OCI-LY1 (cell line): ENCODE data around the gene PKNOX2.

Experiments
- H2AFZ ChIP-seq: fragments of 200-600 bp; sonication (generic), shearing (Covaris generic); 2 replicates; pipeline ENCODE4 v1.6.0; 2014; ENCODE audit warnings: antibody characterized with exemption, mild to moderate bottlenecking, low read length
- H3F3A ChIP-seq: fragments of 200-600 bp; sonication (generic), shearing (Covaris generic); 2 replicates; pipeline ENCODE4 v1.6.0; 2014; ENCODE audit warnings: mild to moderate bottlenecking, antibody characterized with exemption, low read length, moderate library complexity; ENCODE audit not compliant: insufficient read depth
- H3K27ac ChIP-seq: fragments of 200-600 bp; sonication (generic); 2 replicates; pipeline ENCODE4 v1.5.1; 2014; ENCODE audit warnings: low read length, mixed run types, mild to moderate bottlenecking, low read depth; ENCODE audit not compliant: poor library complexity, severe bottlenecking
- H3K27me3 ChIP-seq: fragments of 200-600 bp; sonication (generic); 2 replicates; pipeline ENCODE4 v1.6.0; 2014; ENCODE audit warnings: antibody characterized with exemption, mild to moderate bottlenecking, low read length, moderate library complexity; ENCODE audit not compliant: insufficient read depth
- H3K36me3 ChIP-seq: fragments of 200-600 bp; sonication (generic); 2 replicates; pipeline ENCODE4 v1.6.1; 2014; ENCODE audit warnings: mild to moderate bottlenecking, antibody characterized with exemption, low read length, moderate library complexity, mixed read lengths; ENCODE audit not compliant: insufficient read depth
- H3K4me1 ChIP-seq: fragments of 200-600 bp; sonication (generic); 2 replicates; pipeline ENCODE4 v1.5.1; 2014; ENCODE audit warnings: mild to moderate bottlenecking, low read length, moderate library complexity; ENCODE audit not compliant: insufficient read depth, severe bottlenecking
- H3K4me2 ChIP-seq: fragments of 200-600 bp; sonication (generic), shearing (Covaris generic); 2 replicates; pipeline ENCODE4 v1.6.1; 2014; ENCODE audit warnings: low read length
- H3K4me3 ChIP-seq: fragments of 200-600 bp; sonication (generic); 2 replicates; pipeline ENCODE4 v1.5.1; 2014; ENCODE audit warnings: low read length, low read depth, mild to moderate bottlenecking, mixed read lengths; ENCODE audit not compliant: poor library complexity, severe bottlenecking
- H3K79me2 ChIP-seq: fragments of 200-600 bp; shearing (Covaris generic); 2 replicates; pipeline ENCODE4 v1.6.1; 2016; ENCODE audit warnings: mixed run types, low read length, mixed read lengths; ENCODE audit not compliant: insufficient read depth
- H3K9ac ChIP-seq: fragments of 200-600 bp; sonication (generic), shearing (Covaris generic); 2 replicates; pipeline ENCODE4 v1.6.1; 2014; ENCODE audit warnings: mild to moderate bottlenecking, low read length, mixed read lengths
- H3K9me2 ChIP-seq: fragments of 200-600 bp; sonication (generic), shearing (Covaris generic); 2 replicates; pipeline ENCODE4 v1.6.1; 2014; ENCODE audit warnings: low read depth, mild to moderate bottlenecking, low read length, mixed read lengths
- H3K9me3 ChIP-seq: fragments of 200-600 bp; shearing (Covaris generic); 2 replicates; pipeline ENCODE4 v1.6.1; 2014; ENCODE audit warnings: low read length, mixed read lengths
- H4K20me1 ChIP-seq: fragments of 200-600 bp; sonication (generic), shearing (Covaris generic); 2 replicates; pipeline ENCODE4 v1.6.0; 2016; ENCODE audit warnings: mild to moderate bottlenecking, low read length; ENCODE audit not compliant: insufficient read depth
- CTCF ChIP-seq: fragments of 200-600 bp; sonication (generic), shearing (Covaris generic); IDR thresholded peaks from 2 replicates; pipeline ENCODE4 v1.5.1; 2017; ENCODE audit warnings: mild to moderate bottlenecking, antibody characterized with exemption, low read length, moderate library complexity, mixed read lengths
- EZH2 ChIP-seq: fragments of 200-600 bp; sonication (generic), shearing (Covaris generic); IDR thresholded peaks from 2 replicates; pipeline ENCODE4 v1.8.0; 2017; ENCODE audit warnings: borderline replicate concordance, mixed run types, mild to moderate bottlenecking, antibody characterized with exemption, low read length, moderate library complexity, mixed read lengths

PKNOX2 gene

DNA sequence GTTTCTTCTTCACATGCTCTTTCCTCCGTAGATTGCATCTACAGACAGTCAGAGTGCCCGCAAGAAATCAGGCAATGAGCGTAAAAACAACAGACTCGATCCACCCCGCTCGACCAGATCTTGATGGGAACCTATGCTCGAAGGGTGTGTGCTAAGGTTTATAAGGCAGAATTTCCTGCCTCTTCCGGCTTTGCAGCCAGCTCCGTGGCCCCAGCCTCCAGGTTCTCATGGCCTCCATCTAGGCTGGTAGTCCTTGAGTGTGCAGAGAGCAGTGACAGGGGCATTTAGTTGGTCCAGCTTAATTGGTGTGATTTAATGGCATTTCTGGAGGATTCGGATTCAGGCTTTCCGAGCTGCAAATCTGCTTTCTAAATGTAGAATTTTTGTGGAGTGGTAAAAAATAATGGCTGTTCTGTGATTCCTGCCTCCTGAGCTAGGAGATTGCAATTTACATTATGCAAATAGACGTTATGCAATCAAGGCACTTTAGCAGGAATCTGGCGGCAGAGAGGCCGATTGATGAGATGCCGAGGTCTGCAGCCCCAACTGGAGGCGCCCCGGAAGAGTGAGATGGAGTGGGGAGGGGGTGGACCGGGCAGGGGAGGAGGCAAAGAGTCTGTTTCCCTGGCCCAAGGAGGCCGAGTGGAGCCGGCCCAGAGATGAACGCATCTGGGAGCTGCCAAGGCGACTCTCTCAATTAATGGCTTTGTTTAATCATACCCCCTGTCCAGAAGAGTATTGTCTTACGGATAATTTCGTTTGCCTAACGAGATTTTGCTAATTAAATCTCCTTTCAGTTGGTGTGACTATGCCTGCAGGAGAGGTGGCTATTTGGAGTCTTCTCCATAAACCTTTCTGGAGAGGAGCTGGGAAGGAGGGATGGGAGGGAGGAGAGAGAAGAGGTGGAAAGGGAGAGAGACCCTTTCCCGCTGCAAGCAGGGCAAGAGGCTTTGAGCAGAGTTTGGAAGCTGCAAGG is 75.3 kb downstream of the PKNOX2 start:
- Histone ChIP-seq H4K20me1 (no peaks in the 10 kb centered on the region), H3K27ac (no peak overlapping the region), H3K36me3 (no peaks in the 10 kb centered on the region), H3K27me3 (no peaks in the 10 kb centered on the region), H3K9me2 (no peaks in the 10 kb centered on the region), H3K79me2 (no peaks in the 10 kb centered on the region), H3K4me2 (no peak overlapping the region), H3K9me3 (no peaks in the 10 kb centered on the region), H3K4me3 (no peak overlapping the region), H3K4me1 (no peaks in the 10 kb centered on the region), H3K9ac (no peak overlapping the region), H3F3A (no peaks in the 10 kb centered on the region), H2AFZ (no peak overlapping the region)
- TF ChIP-seq CTCF: no peak
- no peak for TF ChIP-seq EZH2

DNA sequence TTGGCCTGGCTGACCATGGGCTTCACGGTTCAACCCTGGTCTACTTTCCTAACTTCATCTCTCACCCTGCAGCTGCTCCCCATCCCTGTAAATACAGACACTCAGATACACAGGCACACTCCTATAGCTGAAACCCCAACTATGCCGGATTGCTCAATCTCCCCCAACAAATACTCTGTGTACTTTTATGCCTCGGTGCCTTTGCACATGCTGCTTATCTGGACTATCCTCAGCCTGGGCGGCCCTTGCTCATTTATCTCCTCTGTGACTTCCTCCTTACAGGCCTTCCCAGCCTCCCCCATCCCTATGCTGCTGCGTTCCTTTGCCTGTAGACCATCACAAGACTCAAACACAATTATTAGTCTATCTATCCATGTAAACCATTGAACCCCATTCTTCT is 76.6 kb downstream of the PKNOX2 start:
- Histone ChIP-seq H4K20me1 (no peaks in the 10 kb centered on the region), H3K27me3 (no peaks in the 10 kb centered on the region), H3K4me3 (no peak overlapping the region), H3K9me2 (no peaks in the 10 kb centered on the region), H3K27ac (no peak overlapping the region), H3K9me3 (no peaks in the 10 kb centered on the region), H3K4me2 (no peak overlapping the region), H3K36me3 (no peaks in the 10 kb centered on the region), H3K4me1 (no peaks in the 10 kb centered on the region), H3K9ac (no peak overlapping the region), H3K79me2 (no peaks in the 10 kb centered on the region), H3F3A (no peaks in the 10 kb centered on the region), H2AFZ (no peak overlapping the region)
- TF ChIP-seq CTCF (no peak), EZH2 (no peak)

GRCh38 chr11:125242141-125242775 is 77.7 kb downstream of the PKNOX2 start:
- H3K27ac ChIP-seq: no peak overlapping the region
- H3K4me1 ChIP-seq: no peaks in the 10 kb centered on the region

More at GRCh38 chr11:125242141-125242775, 77.7 kb downstream of the PKNOX2 start:
- H3K79me2 ChIP-seq: no peaks in the 10 kb centered on the region
- H3K9me3 ChIP-seq: no peaks in the 10 kb centered on the region
- H3K27me3 ChIP-seq: no peaks in the 10 kb centered on the region
- no peaks in the 10 kb centered on the region for H3K9me2 ChIP-seq
- no peaks in the 10 kb centered on the region for H3F3A ChIP-seq
- H3K9ac ChIP-seq: no peak overlapping the region
- H3K4me2 ChIP-seq: no peak overlapping the region
- H3K36me3 ChIP-seq: no peaks in the 10 kb centered on the region
- no peak overlapping the region for H2AFZ ChIP-seq
- H4K20me1 ChIP-seq: no peaks in the 10 kb centered on the region
- TF ChIP-seq CTCF (no peak), EZH2 (no peak)
- H3K4me3 ChIP-seq: no peak overlapping the region
